NCI-H2107 treated with DMSO at 0.1 percent for 48 hours (cell line): ENCODE data around the gene GDE1.
A peak's percentile ranks its signal among the peaks of the same experiment; 100 is the strongest.

Experiments used
- DNase-seq: peaks from one replicate; lab custom pipeline; 2025; ENCODE audit not compliant: unreplicated experiment; lab: John Stamatoyannopoulos, UW

The GDE1 gene

DNA sequence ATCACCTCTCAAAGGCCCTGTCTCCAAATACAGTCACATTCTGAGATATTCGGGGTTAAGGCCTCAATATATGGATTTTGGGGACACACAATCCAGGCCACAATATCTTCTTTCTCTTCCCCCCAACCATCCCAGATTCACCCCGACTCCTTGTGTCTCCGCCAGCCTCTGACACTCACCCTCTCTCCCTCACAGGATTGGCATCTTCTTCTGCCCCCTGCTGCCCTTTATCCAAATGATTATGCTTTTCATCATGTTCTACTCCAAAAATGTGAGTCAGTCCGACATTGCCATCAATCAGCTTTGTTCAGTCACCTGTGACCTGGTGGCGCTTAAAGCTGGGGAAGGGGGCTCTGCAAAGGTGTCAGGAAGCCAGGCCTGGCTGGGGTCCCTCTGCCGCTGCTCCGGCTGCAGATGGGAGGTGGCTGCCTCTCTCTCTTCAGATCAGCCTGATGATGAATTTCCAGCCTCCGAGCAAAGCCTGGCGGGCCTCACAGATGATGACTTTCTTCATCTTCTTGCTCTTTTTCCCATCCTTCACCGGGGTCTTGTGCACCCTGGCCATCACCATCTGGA, 35.1 kb downstream of the GDE1 start:
- no peak for DNase-seq

GRCh38 chr16:19486051-19486450, 35.8 kb downstream of the GDE1 start:
- DNase-seq, result no peak

DNA sequence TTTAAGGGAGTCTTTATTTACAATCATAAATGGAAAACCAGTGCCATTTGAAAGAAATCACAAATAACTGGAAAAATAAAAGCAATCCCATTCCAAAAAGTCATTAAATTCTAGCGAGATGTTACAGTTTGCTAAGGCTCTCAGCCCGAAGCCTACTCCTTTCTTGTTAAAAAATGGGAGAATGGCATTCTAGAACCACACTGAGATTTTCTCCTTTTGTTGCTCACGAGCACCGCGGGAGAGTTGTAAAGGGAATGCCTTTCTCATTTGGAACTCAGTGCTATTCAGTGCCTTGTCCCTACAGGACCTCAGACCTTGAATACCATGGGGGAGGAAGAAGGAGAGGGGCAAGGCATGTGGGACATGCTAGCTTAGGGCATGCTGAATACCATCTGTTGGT, 36.3 kb downstream of the GDE1 start:
- no peak for DNase-seq

DNA sequence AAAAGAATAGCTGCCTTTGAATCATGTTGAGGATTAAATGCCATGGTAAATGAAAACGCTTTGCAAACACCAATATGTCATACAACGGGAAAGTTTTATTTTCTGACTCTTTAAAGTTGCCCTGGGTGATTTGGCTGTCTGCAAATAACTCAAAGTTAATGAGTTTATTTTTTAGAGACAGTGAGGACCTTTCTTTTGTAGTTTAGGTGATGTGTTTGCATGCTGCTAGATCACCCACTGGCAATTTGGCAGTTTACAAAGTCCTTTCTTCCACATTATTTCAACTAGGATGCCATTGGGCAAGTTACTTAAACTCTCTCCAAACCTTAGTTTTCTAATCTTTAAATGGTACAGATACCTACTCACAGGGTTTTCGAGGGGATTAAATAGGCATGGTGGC, 37.8 kb downstream of the GDE1 start:
- no peak for DNase-seq

DNA sequence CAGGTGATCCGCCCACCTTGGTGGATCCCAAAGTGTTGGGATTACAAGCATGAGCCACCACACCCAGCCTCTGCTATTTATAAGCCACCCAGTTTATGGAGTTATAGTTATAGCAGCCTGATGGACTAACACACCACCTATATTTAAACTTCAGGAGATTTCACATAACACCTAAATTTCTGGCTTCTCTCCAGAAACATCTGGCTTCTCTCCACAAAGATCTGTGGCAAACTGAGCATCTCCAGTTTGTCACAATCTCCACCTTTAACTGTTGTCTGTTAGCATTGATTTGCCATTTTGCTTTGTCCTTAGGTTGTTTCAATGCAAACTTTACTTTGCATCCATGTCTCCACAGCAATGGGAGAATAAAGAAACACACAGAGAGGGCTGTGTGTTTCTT, 39.6 kb downstream of the GDE1 start:
- no peak for DNase-seq

GRCh38 chr16:19481769-19482168, 40.1 kb downstream of the GDE1 start:
- no peak for DNase-seq

DNA sequence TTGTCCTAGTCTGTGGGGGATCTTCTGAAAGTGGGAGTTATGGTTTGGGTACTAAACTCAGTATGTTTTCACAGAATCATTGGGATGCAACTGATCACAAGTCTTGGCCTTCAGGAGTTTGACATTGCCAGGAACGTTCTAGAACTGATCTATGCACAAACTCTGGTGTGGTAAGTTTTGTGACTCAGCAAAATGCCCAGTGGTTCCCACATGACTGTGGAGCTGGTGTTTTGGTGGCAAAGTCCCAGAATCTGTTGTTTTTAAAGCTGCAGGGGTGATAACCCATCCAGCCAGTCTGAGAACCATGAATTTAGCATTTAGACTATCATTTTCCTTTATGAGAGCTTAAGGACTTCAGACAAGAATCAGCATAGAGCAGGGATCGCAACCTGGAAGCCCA, 40.6 kb downstream of the GDE1 start:
- DNase-seq, result no peak

DNA sequence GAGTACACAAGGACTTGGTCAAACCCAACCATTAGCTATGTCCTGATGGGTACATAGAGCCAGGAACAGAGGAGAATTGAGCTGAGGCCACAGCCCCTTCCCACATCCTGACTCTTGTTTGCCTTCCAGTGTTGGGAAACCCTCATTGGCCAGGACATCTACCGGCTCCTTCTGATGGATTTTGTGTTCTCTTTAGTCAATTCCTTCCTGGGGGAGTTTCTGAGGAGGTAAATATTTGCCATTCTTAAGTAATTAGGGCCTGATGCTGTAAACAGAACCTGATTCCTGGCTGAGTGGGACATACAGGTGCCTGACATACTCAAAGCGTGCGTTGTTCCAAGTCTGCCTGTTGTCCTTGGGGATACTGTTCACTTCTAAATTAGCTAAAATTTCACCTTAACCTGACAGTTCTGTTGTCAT, 42.6 kb downstream of the GDE1 start:
- DNase-seq, result no peak

GRCh38 chr16:19478505-19478904, 43.4 kb downstream of the GDE1 start:
- no peak for DNase-seq

DNA sequence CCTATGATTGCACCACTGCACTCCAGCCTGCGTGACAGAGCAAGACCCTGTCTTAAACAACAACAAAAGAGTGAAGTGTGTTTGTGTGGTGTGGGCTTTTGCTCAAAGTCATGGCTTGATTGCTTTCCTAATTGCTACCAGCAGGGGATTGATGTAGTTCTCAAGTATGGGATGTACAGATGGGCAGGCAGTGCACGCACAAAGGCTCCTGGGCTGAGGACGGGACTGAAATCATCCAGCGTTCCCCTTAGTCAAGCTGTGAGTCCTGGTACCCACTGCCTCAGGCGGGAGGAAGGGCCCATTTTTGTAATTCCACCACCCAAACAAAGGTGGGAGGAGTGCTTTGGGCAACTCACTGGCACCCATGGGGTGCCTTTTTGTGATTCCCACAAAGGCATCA, 47.3 kb downstream of the GDE1 start:
- no peak for DNase-seq

- DNase-seq, result no peak
These were observed 49.4 kb downstream of the GDE1 start for GRCh38 chr16:19472482-19472881.

DNA sequence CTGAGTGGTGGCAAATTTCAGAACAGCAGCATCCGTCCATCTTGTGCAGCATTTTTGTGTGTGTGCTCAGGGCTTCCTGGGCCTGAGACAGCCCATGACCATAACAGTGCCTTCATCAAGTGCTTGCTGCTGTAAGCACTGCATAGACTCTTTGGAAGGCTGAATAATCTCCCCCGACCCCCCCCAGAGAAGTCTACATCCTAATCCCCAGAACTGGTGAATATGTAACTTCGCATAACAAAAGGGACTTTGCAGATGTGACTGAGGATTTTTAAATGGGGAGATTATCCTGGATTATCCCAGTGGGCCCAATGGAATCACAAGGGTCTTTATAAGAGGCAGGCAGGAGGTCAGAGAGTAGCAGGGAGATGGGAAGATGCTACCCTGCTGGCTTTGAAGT, 53.6 kb downstream of the GDE1 start:
- DNase-seq, result no peak

DNA sequence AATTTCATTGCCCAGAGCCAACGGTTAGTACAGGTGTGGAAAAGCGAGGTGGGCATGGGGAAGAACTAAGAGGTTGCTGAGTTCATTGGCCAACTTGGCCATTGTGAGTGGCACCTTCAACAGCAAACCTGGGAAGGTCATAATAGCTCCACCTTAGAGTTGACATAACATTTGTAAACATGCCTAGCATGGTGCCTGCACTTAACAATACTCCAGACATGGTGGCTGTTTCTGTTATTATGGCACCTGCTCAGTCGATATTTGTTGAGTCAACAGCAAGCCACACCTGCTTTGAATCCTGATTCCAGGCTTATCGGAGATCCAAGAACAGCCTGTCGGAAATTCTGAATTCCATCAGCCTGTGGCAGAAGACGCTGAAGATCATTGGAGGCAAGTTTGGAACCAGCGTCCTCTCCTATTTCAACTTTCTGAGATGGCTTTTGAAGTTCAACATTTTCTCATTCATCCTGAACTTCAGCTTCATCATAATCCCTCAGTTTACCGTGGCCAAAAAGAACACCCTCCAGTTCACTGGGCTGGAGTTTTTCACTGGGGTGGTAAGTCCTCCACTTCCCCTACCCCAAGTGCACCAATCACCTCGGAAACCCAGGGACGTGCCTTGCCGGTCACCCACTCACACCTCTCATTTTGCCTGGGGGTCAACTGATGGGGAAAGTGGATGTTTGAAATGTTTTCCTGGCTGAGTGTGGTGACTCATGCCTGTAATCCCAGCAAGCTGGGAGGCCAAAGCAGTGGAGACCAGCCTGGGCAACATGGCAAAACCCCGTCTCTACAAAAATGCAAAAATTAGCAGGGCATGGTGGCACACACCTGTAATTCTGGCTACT, 58.2 kb downstream of the GDE1 start:
- peak; percentile 73 for DNase-seq

DNA sequence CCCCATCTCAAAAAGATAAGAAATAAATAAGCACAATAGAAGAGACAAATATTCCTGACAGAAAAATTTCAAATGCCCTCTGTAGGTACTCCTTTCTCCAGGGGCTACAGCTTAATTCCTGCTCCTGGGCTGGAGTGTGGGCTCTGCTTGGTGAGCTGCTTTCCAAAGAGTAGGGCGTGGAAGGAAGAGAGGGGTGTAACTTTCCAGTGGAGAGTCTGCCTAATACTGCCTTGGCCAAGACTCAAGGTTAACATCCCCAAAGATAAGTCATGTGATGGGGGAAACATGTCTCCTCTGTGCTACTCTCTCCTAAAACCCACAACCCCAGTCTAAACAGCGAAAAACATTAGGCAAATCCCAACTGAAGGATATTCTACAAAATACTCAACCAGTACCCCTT, 61.5 kb downstream of the GDE1 start:
- no peak for DNase-seq

GRCh38 chr16:19458722-19459379, 63.0 kb downstream of the GDE1 start:
- DNase-seq, result no peak
